A549 (cell line): Measurements from ENCODE around the gene TXNDC8.

ENCODE experiments used
- POLR2A ChIP-seq: IDR thresholded peaks from 2 replicates; pipeline ENCODE4 v1.6.1; 2012; ENCODE audit warnings: mild to moderate bottlenecking, low read length
- RAD21 ChIP-seq, 2 experiments: fragments of >200 bp in 1 of 2; sonication (Bioruptor Twin) in 1 of 2; formaldehyde crosslinking in 1 of 2; IDR thresholded peaks in 1 of 2; conservative IDR thresholded peaks in 1 of 2; 2 replicates in 1 of 2; 3 replicates in 1 of 2; pipeline ENCODE4 v1.6.1; 2012 to 2018; ENCODE audit warnings: inconsistent platforms in 1 of 2
- RNF2 ChIP-seq: fragments of 200-600 bp; sonication (generic); IDR thresholded peaks from 2 replicates; pipeline ENCODE4 v1.6.1; 2016; ENCODE audit warnings: low read depth, mild to moderate bottlenecking, antibody characterized with exemption, moderate library complexity, borderline replicate concordance
- TF ChIP-seq, protein P1 (sequence below): fragments of >200 bp; sonication (Bioruptor Twin); formaldehyde crosslinking; IDR thresholded peaks from 3 replicates; pipeline ENCODE4 v1.5.1; 2016

DNA sequence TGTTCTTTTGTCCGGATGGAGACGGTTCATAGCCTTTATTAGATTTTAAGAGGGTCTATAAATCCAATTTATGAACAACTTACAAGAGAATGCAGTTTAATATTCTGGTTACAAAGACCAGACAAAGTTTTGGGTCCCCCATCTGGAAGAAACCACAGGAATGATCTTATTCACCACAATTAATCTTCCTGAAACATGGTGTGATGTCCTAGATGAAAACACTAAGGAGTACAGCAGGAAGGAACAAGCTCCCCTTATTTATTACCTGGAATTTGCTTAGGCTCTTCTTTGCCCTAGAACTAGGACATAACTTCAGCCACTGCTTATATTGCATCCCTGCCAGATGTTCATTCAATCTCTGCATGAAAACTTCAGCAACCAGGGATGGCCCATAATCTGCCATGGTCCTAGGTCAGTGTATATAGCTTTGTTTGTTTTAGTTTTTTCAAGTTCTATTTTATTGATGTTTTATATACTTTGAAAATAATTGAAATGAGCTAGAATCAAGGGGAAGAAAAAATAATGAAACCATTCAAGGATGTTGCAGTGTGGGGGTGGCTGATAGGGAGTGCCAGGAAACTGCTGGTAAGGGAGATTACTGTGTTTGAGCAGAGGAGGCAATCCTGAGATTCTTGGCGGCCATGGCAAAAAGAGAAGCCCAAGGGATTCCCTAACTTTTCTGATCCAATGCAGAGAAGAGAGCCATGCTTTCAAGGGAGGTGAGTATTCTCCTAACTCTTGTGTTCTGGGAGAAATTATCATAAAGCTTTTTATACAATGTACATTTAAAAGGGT is 16.8 kb downstream of the TXNDC8 start:
- TF ChIP-seq RNF2 (no peak), POLR2A (no peak), RAD21 (conservative IDR thresholded peaks at IDR 0.05 in 1 of 2, IDR thresholded peaks at IDR 0.05 in 1 of 2) (no peak)
- TF ChIP-seq, protein P1, sequence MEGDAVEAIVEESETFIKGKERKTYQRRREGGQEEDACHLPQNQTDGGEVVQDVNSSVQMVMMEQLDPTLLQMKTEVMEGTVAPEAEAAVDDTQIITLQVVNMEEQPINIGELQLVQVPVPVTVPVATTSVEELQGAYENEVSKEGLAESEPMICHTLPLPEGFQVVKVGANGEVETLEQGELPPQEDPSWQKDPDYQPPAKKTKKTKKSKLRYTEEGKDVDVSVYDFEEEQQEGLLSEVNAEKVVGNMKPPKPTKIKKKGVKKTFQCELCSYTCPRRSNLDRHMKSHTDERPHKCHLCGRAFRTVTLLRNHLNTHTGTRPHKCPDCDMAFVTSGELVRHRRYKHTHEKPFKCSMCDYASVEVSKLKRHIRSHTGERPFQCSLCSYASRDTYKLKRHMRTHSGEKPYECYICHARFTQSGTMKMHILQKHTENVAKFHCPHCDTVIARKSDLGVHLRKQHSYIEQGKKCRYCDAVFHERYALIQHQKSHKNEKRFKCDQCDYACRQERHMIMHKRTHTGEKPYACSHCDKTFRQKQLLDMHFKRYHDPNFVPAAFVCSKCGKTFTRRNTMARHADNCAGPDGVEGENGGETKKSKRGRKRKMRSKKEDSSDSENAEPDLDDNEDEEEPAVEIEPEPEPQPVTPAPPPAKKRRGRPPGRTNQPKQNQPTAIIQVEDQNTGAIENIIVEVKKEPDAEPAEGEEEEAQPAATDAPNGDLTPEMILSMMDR: no peak
